Gastroesophageal sphincter (tissue), 3 donors: ENCODE results near the gene KIRREL2.
"Not testable (repeated sequence)": the region's sequence is repeated elsewhere in the genome, so short reads cannot be mapped to it uniquely, and the experiment has no call there.

ENCODE experiments used
- CTCF ChIP-seq, 4 experiments: fragments of 200-600 bp in 2 of 4; fragments of 450-650 bp in 2 of 4; sonication (generic) in 1 of 4; IDR thresholded peaks; one replicate each; pipeline ENCODE4 v1.5.1; 2017 to 2019; ENCODE audit warnings: antibody characterized with exemption in 4 of 4, mild to moderate bottlenecking in 2 of 4, moderate library complexity in 2 of 4
- POLR2AphosphoS5 ChIP-seq: sonication (generic); formaldehyde crosslinking; IDR thresholded peaks from one replicate; pipeline ENCODE4 v1.6.1; 2017; ENCODE audit warnings: antibody characterized with exemption

- TF ChIP-seq CTCF (IDR thresholded peaks at IDR 0.05); POLR2AphosphoS5: not testable (repeated sequence)
Observed at GRCh38 chr19:35891819-35892218, 35.1 kb downstream of the KIRREL2 start.
